GM13977 (cell line): ENCODE data around the gene TMEM132E.

Source experiments
- DNase-seq: peaks from one replicate; pipeline ENCODE4 v3.0.0; 2012; ENCODE audit warnings: low spot score
- in situ Hi-C: fragments of 300-500 bp; cut with MboI; formaldehyde crosslinking; loops from one replicate; pipeline ENCODE4 v1.12.0; 2022; ENCODE audit warnings: low sequenced_read_pairs, low pct_unique_long_range_greater_than_20kb, mixed read lengths, inconsistent platforms; ENCODE audit not compliant: unreplicated experiment
- TF ChIP-seq, protein P1 (sequence below): IDR thresholded peaks from 2 replicates; pipeline ENCODE4 v1.5.1; 2012; ENCODE audit warnings: mild to moderate bottlenecking, control low read depth; ENCODE audit not compliant: insufficient read depth; ENCODE audit errors: extremely low read depth, missing control alignments

The TMEM132E gene

DNA sequence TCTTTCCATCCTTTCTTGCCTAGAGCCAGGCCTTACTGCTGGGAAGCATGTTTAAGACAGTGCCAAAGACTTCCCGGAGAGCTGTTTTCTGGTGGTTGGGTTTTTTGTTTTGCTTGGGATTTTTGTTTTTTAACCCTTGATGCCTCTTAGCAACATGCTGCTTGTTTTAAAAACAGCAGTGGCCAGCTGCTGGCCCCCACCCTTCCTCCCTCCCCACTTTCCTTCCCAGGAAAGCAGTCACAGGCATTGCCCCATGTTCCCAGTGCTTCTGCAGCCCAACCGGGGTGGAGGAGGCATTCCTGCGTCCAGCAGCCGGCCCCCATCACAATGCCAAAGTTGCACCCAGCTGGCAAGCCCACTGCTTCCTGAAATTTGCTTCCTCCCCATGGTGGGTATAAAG is 12.6 kb downstream of the TMEM132E start:
- in situ Hi-C loops, result no loop called here
- TF ChIP-seq, protein P1, sequence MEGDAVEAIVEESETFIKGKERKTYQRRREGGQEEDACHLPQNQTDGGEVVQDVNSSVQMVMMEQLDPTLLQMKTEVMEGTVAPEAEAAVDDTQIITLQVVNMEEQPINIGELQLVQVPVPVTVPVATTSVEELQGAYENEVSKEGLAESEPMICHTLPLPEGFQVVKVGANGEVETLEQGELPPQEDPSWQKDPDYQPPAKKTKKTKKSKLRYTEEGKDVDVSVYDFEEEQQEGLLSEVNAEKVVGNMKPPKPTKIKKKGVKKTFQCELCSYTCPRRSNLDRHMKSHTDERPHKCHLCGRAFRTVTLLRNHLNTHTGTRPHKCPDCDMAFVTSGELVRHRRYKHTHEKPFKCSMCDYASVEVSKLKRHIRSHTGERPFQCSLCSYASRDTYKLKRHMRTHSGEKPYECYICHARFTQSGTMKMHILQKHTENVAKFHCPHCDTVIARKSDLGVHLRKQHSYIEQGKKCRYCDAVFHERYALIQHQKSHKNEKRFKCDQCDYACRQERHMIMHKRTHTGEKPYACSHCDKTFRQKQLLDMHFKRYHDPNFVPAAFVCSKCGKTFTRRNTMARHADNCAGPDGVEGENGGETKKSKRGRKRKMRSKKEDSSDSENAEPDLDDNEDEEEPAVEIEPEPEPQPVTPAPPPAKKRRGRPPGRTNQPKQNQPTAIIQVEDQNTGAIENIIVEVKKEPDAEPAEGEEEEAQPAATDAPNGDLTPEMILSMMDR, result no peak
- no peak for DNase-seq

DNA sequence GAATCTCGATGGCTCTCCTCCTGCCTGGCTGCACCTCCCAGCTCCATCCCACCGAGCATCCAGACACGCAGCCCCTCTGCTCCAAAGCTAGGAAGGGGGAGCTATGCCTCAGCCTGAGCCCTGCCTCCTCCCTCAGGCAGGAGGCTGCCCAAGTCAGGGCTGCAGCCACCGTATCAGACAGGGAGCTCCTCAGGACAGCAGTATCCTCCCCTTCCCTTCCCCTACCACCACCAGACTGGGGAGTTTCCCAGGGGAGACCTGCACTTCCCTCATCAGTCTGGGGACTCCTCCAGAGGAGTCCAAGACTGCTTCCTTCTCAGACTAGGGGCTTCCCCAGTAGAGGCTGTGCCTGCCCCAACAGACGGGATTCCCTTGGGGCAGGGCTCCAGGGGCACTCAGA is 17.5 kb downstream of the TMEM132E start:
- TF ChIP-seq, protein P1, result no peak
- in situ Hi-C loops, result no loop called here
- DNase-seq, result no peak

DNA sequence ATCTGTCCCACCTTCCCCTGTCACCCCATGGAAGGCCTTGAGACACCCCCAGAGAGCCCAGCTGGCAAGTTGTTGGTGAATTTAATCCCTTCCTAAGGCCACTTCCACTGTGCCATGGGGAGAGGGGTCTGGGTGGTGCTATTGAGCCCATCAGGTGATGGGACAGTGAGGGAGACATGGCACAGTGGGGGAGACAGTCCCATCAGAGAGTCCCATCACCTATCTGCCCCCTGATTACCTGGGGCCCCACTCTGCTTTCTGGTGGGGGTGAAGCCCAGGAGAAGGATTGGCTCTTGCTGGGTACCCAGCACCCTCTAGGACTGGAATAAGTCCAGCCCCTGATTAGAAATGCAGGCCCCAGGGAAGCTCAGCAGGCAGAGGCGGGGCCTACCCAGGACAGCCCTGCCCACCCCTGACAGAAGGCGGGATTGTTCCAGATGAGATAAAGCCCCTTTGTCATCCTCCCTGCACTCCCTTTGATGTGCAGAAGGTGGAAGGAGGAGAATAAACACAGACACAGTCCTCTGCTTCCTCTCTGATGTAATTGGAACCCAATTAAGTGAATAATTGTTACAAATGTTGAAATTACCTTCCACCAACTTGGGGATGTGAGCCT is 18.9 kb downstream of the TMEM132E start:
- in situ Hi-C loops, result no loop called here
- DNase-seq, result no peak
- TF ChIP-seq, protein P1, result no peak

DNA sequence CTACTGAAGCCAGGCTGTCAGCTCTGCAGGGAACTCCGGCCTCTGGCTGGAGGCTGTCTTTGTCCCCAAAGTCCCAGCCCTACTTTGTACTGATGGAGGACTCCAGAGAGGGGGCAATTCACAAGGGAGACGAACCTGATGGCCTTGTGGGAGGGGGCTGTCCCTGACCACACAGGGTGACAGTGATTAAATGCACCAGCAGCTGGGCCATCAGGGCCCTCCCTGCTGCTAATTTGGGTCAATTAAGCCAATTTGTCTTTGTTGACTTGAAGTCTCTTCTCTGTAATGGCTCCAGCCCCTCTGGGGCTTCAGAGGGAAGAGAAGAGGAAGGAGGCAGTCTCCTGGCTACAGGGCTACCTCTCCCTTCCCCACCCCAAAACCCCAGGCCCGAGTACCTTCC is 22.0 kb downstream of the TMEM132E start:
- TF ChIP-seq, protein P1, result no peak
- DNase-seq, result no peak
- in situ Hi-C loops, result no loop called here

DNA sequence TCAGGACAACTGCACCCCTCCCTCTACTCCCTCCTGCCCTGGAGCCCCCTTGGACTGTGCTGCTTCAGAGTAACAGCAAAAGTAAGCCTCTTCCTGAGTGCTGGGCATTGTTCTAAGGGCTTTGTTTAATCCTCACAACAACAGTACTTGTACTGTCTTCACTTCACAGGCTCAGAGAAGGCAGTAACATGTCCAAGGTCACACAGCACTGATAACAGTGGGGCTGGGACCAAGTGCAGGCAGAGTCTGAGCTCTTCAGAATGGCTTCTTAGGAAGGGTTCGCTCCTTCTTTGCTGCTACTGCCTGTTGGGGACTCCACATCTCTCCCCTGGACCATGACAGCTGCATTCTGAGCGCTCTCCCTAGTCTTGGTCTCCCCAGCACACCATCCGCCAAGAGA is 24.6 kb downstream of the TMEM132E start:
- TF ChIP-seq, protein P1, result no peak
- no peak for DNase-seq
- in situ Hi-C loops, result no loop called here

DNA sequence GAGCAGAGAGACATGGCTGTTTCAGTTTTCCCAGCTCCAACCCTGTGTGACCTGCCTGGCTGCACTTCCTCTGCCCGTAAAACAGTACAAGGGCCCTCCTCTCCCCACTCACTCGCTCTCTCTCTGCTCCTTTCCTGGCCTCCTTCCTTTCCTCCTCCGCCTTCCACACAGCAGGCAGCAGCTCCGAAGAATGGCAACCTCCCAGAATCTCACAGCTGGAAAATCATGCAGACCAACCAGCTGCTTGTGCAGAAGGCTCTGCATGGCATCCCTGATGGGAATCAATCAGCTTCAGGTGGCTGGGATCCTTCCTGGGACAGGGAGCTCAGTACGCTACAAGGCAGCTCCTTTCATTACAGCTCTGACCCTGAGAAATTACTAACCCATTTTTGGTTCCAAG is 27.4 kb downstream of the TMEM132E start:
- DNase-seq, result no peak
- in situ Hi-C loops, result no loop called here
- TF ChIP-seq, protein P1, result no peak

DNA sequence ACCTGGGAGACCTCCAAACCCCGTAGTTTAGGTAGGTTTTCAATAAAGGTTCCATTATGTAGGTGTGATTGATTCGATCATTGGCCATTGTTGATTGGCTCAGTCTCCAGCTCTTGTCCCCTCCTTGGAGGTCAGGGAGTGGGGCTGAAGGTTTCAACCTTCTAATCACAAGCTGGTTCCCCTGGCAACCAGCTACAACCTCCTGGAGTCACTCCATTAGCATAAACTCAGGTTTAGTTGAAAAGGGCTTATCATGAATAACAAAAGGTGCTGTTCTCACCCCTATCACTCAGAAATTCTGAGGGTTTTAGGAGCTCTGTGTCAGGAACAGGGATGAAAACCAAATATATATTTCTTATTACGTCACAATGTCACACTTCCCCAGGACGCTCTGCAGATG is 28.5 kb downstream of the TMEM132E start:
- in situ Hi-C loops, result no loop called here
- TF ChIP-seq, protein P1, result no peak
- DNase-seq, result no peak
